VCaP (cell line): ENCODE data around the gene TBC1D1.

Experiments used
- H3K27ac ChIP-seq: fragments of 450-650 bp; 2 replicates; pipeline ENCODE4 v1.5.1; 2017
- TF ChIP-seq, protein P1 (sequence below): fragments of 450-650 bp; conservative IDR thresholded peaks from 2 replicates; pipeline ENCODE4 v1.5.1; 2017; ENCODE audit warnings: mild to moderate bottlenecking, moderate library complexity

The TBC1D1 gene

DNA sequence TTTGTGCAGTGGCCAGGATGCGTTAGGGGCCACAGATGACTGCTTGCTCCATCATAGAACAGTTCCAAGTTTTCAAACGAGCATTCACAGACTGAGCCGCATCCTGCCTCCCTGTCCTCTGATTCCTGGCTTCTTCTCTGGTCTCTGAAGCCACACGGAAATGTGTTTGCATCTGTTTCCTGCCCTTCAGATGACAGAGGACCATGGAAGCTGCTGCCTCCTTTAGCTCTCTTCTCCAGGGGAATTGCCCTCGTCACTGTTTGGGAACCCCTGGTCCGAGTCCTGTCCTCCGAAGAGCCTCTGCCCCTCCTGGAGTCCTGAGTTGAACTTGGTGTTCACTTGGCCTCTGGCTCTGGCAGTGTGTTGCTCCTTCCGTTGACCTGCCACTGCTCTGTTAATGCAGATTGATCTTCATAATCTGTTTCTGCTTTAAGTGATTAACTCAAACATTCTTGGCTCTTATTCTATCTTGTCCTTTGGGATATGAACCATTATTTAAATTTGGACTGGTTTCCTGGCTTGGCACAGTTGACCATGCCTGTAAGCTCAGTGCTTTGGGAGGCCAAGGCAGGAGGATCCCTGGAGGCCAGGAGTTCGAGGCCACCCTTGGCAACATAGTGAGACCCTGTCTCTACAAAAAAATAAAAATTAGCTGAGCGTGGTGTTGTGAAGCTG is 165.3 kb downstream of the TBC1D1 start:
- TF ChIP-seq, protein P1, sequence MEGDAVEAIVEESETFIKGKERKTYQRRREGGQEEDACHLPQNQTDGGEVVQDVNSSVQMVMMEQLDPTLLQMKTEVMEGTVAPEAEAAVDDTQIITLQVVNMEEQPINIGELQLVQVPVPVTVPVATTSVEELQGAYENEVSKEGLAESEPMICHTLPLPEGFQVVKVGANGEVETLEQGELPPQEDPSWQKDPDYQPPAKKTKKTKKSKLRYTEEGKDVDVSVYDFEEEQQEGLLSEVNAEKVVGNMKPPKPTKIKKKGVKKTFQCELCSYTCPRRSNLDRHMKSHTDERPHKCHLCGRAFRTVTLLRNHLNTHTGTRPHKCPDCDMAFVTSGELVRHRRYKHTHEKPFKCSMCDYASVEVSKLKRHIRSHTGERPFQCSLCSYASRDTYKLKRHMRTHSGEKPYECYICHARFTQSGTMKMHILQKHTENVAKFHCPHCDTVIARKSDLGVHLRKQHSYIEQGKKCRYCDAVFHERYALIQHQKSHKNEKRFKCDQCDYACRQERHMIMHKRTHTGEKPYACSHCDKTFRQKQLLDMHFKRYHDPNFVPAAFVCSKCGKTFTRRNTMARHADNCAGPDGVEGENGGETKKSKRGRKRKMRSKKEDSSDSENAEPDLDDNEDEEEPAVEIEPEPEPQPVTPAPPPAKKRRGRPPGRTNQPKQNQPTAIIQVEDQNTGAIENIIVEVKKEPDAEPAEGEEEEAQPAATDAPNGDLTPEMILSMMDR: no peak

DNA sequence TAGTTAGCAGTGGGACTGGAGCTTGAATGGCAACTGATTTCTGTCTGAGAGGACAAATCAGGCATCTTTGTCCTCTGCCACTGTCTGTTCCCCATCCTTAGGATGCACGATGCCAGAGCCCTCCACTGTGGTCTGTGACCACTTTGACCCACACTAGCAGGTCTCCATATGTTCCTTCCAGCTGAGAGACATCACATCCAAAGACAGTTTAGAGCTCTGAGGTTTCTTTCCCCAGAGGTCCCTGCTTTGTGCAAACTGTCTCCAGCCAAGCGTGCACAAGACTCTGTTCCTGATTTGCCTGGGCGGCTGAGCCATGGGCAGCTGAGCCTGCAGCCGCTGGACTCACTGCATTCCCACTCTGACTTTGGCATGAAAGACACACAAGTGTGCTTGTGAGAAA is 167.3 kb downstream of the TBC1D1 start:
- TF ChIP-seq, protein P1: no peak
- peak overlapping the region; percentile 41 for H3K27ac ChIP-seq

More for the DNA sequence above, 165.3 kb downstream of the TBC1D1 start:
- H3K27ac ChIP-seq: no peak overlapping the region

DNA sequence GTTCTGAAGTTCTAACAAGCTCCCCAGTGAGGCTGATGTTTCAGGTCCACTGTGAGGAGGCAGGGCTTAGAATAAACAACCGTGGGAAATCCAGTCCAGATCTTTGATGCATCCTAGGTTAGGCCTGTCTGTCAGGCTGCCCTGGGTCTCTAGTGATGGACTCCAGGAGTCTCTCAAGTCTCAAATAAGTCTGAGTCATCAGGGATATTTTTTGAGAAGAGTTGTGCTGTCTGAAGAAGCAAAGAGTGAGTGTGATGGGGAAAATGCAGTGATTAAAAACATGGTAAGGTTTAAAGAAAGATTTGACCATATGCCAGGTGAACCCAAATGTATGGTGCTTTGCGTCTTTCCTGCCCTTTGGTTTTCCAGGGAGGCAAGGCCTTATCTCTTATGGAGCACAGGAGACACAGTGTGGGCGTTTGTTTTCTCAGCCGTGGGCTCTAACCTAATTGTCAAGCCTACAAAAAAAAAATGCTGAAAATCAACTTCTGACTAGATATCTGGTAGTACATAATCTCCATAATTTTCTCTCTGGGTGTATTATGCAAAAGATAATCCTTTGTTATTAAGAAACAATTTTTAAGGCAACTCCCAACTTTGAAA is 170.0 kb downstream of the TBC1D1 start:
- H3K27ac ChIP-seq: peak overlapping the region; percentile 60

DNA sequence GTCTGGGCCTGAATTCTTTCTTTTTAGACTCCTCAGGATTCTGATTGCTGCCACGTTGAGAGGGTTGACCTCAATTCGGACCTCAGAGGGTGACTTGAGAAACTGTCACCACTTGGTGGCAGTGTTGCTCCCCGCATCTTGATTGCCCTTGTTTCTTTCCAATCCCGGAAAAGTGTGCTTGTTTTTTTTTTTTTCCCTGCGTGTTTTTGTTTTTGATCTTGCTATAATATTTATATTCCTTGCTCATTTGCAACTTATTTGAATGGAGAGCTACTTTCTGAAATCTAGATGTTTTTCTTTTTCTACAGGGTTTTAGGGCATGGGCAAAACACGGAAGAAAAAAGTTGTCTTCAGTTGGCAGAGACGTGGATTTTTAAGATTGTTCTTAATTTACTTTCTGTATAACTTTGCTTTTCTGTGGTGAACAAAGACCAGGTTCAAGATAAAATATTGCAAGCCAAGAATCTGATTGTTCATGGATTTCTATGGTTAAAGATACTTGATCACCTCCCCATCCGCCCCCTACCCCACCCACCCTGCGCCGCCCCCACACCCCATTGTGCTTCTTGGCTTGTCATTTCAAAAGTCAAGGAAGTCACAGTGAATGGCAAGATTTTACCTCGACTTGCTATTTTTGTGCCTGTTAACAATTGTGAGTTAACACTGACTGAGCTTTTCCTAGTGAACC is 171.3 kb downstream of the TBC1D1 start:
- TF ChIP-seq, protein P1: peak; percentile 94
- peak overlapping the region; percentile 60 for H3K27ac ChIP-seq

More for the DNA sequence above, 170.0 kb downstream of the TBC1D1 start:
- TF ChIP-seq, protein P1: no peak

- TF ChIP-seq, protein P1: no peak
- H3K27ac ChIP-seq: peak overlapping the region; percentile 60; the same call in 1 of the 2 replicates
These were observed 171.9 kb downstream of the TBC1D1 start for GRCh38 chr4:38062776-38063097.

DNA sequence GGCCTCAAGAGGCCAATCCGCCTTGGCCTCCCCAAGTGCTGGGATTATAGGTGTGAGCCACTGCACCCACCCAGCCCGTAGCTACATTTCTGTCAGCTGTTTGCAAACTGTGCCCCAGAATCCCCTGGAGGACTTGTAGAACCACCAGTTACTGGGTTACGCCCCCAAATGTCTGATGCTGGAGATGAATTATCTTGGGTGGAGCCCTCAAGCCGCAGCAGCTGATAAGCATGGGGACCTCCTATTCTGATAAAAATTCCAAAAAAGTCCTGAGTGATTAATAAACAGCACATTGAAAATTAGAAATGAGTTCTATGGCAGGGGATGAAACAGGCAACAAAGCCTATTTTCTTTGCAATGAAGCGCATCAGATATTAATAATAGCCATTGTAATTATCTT is 174.3 kb downstream of the TBC1D1 start:
- TF ChIP-seq, protein P1: no peak
- H3K27ac ChIP-seq: no peak overlapping the region

- TF ChIP-seq, protein P1: no peak
- H3K27ac ChIP-seq: no peak overlapping the region
These were observed 175.0 kb downstream of the TBC1D1 start for GRCh38 chr4:38065900-38066299.
